HG03095 (cell line): Measurements from ENCODE around the gene OSBPL2.

Experiments used
- ATAC-seq: cut with Tn5 transposase; IDR thresholded peaks from one replicate; pipeline ENCODE4 v1.9.1; 2021; ENCODE audit warnings: moderate library complexity; ENCODE audit not compliant: unreplicated experiment

OSBPL2 gene

DNA sequence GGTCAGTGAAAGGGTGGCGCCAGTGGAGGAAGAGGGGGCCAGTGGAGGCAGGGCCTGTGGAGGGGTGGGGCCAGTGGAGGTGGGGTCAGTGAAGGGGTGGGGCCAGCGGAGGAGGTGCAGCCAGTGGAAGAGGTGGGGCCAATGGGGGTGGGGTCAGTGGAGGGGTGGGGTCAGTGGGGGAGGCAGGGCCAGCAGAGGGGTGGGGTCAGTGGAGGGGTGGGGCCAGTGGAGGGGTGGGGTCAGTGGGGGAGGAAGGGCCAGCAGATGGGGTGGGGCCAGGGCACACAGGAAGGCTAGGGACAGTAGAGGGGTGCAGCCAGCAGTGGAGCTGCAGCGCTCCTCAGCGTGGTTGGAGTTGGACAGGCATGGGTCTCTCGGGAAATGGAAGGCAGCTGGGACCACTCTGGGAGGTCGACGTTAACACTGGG is 83.2 kb downstream of the OSBPL2 start:
- ATAC-seq: no peak

DNA sequence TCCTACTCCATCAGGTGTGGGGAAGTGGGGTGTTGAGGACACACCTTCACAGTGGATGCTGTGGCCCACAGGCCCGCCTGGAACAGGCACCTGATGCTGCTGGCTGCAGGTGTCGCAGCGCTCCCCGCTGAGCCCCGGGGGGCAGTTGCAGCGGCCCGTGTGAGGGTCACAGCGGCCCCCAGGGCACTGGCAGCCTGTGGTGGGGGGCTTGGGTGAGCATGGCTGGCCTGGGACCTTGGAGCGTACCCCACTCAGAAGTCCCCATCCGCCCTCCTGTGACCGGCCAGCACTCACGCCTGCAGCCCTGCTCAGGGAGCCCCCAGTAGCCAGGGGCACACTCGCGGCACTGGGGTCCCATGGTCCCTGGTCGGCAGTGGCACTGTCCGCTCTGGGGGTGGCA is 83.7 kb downstream of the OSBPL2 start:
- ATAC-seq: no peak

GRCh38 chr20:62322492-62323041 is 84.2 kb downstream of the OSBPL2 start:
- ATAC-seq: no peak

GRCh38 chr20:62323146-62323979 is 85.0 kb downstream of the OSBPL2 start:
- no peak for ATAC-seq

- ATAC-seq: no peak
Observed at GRCh38 chr20:62323980-62324906, 85.9 kb downstream of the OSBPL2 start.

DNA sequence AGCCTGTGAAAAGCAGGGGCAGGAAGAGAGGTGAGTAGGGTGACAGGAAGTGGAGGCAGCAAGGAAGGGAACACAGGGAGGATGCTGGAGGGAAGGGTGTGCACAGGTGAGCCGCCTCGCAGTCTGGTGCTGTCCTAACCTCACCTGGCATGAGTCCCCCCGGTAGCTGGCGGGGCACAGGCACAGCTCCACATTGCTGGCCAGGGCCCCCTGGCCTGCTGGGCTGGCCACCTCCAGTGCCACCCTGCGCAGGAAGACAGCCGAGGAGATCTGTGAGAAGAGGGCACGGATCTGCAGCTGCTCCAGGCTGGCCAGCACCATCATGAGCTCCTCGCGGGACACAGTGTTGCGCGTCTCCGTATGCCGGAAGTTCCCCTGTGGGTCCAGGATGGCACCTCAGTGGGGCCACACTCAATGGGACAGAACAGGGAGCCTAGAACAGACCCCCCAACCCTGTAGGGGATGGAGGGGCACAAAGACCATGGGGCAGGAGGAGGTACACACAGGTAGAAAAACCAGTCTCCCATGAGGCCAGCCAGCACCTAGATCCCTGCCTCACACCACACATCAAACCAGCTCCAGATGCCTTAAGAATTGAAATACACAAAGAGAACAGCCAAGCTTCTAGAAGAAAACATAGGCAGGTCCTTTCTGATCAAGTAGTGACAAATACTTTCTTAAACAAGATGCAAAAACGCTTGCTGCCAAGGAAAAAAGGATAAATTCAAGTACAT is 87.0 kb downstream of the OSBPL2 start:
- ATAC-seq: no peak

DNA sequence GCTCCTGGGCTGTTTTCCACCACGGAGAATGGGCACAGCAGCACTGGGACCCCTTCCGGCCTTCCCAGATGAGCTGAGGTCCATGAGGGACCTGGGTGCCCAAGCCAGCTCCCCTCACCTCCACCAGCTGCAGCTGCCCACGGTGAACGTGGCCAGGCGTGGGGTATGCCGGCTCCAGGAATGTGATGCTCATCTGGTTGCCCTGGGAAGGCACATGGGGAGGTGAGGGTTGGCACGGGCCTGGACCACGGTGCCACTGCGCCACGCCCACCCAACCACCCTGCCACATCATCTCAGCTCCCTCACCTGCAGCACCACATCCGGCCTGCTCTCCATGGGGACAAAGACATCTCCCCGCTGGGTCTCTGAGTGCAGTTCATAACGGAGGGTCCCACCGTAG is 88.2 kb downstream of the OSBPL2 start:
- ATAC-seq: no peak

GRCh38 chr20:62326959-62327725 is 88.8 kb downstream of the OSBPL2 start:
- ATAC-seq: no peak

- ATAC-seq: no peak
Observed at GRCh38 chr20:62327726-62328495, 89.6 kb downstream of the OSBPL2 start.

DNA sequence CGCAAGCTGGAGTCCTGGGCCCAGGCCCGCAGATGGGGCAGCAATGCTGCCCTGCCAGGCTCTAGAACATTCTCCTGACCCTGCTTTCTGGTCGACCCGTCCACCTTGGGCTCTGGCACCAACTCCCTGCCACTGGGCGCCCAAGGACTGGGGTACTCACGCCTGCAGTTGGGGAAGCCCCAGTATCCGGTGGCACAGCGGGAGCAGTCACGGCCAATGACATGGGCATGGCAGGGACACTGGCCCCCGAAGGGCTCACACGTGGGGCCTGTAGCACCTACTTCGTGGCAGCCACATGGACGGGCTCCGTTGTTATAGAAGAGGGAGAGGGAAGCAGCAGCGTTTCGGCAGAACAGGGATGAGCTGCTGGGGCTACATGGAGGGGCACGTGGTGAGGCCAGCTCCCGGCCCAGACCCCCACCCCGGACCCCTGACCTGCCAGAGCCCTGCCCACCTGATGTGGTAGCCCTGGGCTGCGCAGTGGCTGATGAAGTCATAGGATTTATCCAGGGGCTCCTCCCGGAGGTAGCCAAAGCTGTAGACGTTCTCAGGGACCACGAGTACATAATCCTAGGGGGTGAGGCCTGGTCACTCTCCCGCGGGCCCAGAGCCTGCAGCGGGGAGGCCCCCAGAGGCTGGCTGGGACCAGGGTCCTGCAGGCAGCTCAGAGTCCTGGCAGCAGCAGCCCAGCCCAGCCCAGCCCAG is 90.5 kb downstream of the OSBPL2 start:
- no peak for ATAC-seq

DNA sequence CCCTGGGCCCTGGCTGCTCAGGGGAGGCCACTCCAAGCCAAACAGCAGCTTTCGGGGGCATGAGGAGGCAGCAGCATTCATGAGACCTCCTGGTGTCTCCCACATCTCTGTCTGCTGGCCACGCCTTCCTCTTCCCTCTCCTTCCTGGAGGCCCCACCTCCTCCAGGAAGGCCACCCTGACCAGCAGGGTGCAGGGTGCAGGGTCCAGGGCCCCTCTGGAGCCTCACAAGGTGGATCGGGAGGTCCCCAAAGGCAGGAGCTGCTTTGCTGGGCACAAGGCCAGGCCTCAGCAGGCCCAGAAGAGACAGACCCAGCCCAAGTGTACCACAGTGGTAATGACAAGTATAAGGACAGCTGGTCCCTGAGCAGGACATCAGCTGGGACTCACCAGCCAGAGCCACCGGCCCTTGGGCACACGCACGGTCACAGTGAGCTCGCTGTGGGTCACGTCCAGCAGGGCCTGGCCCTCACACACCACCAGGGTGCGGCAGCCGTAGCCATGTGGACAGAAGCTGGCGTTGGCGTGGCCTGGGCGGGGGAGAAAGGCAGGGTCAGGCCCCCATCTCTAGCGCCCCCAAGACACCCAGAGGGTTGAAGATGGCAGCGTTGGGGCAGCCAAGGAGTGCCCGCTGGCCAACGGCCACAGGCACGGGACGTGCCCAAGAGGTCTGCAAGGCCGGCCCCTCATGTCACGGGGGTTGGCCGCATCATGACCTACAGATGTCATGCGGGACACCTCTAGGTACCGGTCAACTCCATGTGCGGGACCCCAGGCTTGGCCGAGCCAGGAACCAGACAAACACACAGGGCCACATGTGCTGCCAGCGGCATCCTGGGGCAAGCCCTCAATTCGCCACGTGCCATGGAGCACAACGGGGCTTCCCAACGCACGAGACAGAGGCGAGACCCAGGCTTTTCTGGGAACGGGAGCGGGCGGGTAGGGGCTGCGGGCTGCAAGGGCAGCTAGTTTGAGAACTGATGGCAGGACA is 91.4 kb downstream of the OSBPL2 start:
- no peak for ATAC-seq

DNA sequence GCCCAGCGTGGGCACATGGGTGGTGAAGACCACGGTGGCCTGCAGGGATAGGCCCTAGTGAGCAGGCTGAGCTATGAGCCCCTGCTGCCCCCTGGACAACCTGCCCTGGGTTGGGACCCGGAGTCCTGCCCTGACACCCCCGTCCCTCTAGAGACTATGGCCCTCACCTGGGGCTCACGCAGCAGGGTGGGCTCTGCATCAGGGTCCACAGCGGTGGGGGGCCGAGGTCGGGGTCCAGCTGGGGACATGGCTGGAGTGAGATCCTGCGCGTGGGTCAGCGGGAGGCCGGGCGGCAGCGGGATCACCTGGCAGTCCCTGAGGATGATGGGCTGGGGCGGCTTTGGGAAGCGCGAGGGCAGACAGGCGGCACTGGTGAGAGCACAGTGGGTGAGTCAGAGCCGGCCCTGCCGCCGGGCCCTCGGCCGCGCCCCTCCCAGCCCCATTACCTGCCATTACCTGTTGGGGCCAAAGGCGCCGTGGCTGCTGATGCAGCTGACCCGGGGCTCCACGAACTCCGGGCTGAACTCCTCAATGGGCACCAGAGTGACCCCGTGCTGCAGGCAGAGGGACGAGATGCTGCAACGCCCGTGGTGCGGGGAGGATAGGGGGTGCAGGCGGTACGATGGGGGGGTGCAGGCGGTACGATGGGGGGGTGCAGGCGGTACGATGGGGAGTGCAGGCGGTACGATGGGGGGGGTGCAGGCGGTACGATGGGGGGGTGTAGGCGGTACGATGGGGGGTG is 92.4 kb downstream of the OSBPL2 start:
- ATAC-seq: no peak

GRCh38 chr20:62331347-62331746 is 93.0 kb downstream of the OSBPL2 start:
- ATAC-seq: no peak

- ATAC-seq: no peak
Observed at GRCh38 chr20:62332421-62332820, 94.1 kb downstream of the OSBPL2 start.

DNA sequence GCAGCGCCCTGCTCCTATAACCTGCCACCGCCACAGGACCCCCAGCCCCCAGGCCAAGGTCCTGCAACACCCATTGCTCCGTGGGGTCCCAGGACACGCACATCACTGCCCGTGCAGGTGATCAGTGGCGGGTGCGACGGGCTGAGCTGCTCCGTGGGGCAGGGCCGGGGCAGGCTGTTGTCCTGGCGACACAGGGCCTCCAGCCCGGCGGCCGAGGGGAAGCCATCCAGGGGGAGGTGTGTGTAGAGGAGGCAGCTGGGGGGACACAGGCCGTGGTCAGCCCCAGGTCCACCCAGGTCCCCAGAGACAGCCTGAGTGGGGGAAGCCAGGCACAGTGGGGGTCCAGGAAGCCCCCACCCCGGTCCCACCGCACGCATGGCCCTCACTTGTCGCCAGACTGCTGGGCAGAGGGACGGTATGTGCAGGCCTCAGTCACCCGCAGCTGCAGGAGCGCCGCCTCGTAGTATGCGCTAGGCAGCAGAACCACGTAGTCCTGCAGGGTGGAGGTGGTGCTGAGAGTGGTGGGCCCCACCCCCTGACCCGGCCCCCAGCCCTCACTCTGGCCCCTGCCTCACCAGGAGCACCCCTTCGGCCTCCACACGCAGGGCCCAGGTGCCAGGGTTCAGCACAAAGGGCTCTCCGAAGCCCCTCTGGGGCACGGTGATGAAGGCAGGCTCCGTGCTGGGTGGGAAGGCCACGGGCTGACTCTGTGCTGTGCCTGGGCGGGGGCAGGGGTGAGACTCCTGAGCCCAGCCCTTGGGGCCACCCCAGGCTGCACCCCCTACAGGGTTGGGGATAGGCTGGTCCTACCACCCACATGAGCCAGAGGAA is 94.9 kb downstream of the OSBPL2 start:
- no peak for ATAC-seq
